ENCODE results near the gene WNT2B. TPM values are rescaled to one million over a fixed set of nuclear protein-coding genes. Genes with fewer than 3 reads are reported as not detected.
"Not testable (repeated sequence)": the region's sequence is repeated elsewhere in the genome, so short reads cannot be mapped to it uniquely, and the experiment has no call there.

WNT2B gene
- polyA plus RNA-seq, 1 experiment = 2.7 TPM

GRCh38 chr1:112472142-112472541 is 36.6 kb upstream of the WNT2B start:
- Histone ChIP-seq H3K27me3 (ENCODE audit: control insufficient read depth, insufficient read depth, low read length) (no peaks in the 10 kb centered on the region), H3K9me3 (ENCODE audit: control insufficient read depth, insufficient read depth, low read length) (peaks cover 8% of the 10 kb centered on the region), H3K4me3 (ENCODE audit: low read depth, low read length) (no peak overlapping the region), H3K27ac (ENCODE audit: low read depth, low read length) (no peak overlapping the region)
- ChIA-PET CTCF (interaction anchor here (1.1 to 2.0 kb wide), 3 partner anchors 30 to 142 kb away, joined by 5 to 18 read pairs (median 5); no protein-coding TSS in a partner anchor), POLR2A (interaction anchor here (0.5 kb wide), 1 partner anchor 67 kb away, joined by 4 read pairs; no protein-coding TSS in a partner anchor)
- TF ChIP-seq CTCF (IDR thresholded peaks at IDR 0.05; ENCODE audit: low read depth, low read length) = no peak
- no peak for DNase-seq (ENCODE audit: low read depth, low spot score)

DNA sequence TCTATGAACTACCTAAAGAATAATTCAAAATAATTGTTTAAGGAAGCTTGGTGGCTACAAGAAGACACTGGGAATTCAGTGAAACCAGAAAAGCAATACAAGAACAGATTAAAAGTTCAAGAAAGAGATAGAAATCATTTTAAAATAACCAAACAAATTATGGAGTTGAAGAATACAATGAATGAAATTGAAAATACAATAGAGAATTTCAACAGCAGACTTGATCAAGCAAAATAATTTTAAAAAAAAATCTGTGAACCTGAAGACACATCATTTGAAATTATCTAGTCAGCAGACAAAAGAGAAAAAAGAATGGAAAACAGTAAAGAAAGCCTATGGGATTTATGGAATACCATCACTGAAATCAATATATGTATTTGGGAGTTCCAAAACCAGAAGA is 31.2 kb upstream of the WNT2B start:
- Histone ChIP-seq H3K27ac (ENCODE audit: low read depth, low read length) (no peak overlapping the region), H3K9me3 (ENCODE audit: control insufficient read depth, insufficient read depth, low read length) (peaks cover 22% of the 10 kb centered on the region), H3K4me3 (ENCODE audit: low read depth, low read length) (no peak overlapping the region), H3K27me3 (ENCODE audit: control insufficient read depth, insufficient read depth, low read length) (no peaks in the 10 kb centered on the region)
- no peak for DNase-seq (ENCODE audit: low read depth, low spot score)
- CTCF ChIA-PET = interaction anchor here (0.6 to 1.0 kb wide), 2 partner anchors 11 to 16 kb away, joined by 4 read pairs; no protein-coding TSS in a partner anchor
- POLR2A ChIA-PET = no interaction called here
- TF ChIP-seq CTCF (IDR thresholded peaks at IDR 0.05; ENCODE audit: low read depth, low read length) = no peak

DNA sequence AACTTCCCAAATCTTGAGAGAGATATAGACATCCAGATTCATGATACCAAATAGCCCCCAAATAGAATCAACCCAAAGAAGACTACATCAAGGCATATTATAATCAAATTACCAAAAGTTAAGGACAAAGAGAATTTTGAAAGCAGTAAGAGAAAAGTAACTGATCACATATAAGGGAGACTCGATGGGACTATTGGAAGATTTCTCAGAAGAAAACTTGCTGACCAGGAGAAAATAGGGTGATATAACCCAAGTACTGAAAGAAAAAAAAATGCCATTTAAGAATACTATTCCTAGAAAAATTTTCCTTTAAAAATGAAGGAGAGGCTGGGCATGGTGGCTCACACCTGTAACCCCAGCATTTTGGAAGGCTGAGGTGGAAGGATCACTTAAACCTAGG is 30.5 kb upstream of the WNT2B start:
- POLR2A ChIA-PET = no interaction called here
- Histone ChIP-seq H3K4me3 (ENCODE audit: low read depth, low read length) (no peak overlapping the region), H3K27me3 (ENCODE audit: control insufficient read depth, insufficient read depth, low read length) (no peaks in the 10 kb centered on the region), H3K27ac (ENCODE audit: low read depth, low read length) (no peak overlapping the region), H3K9me3 (ENCODE audit: control insufficient read depth, insufficient read depth, low read length) (peaks cover 22% of the 10 kb centered on the region)
- CTCF ChIA-PET = interaction anchor here (1.0 kb wide), 1 partner anchor 12 kb away, joined by 4 read pairs; no protein-coding TSS in a partner anchor
- no peak for TF ChIP-seq CTCF (IDR thresholded peaks at IDR 0.05; ENCODE audit: low read depth, low read length)
- DNase-seq (ENCODE audit: low read depth, low spot score) = no peak

DNA sequence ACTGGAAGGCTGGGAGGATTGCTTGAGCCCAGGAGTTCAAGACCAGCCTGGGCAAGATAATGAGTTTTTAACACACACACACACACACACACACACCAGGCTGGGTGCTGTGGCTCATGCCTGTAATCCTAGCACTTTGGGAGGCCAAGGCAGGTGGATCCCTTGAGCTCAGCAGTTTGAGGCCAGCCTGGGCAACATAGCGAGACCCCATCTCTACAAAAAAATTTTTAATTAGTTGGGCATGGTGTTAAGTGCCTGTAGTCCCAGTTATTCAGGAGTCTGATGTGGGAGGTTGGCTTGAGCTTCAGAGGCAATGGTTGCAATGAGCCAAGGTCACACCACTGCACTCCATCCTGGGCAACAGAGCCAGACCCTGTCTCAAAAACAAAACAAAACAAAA is 22.7 kb upstream of the WNT2B start:
- POLR2A ChIA-PET; DNase-seq (ENCODE audit: low read depth, low spot score); H3K9me3 ChIP-seq (ENCODE audit: control insufficient read depth, insufficient read depth, low read length); H3K4me3 ChIP-seq (ENCODE audit: low read depth, low read length); H3K27ac ChIP-seq (ENCODE audit: low read depth, low read length); H3K27me3 ChIP-seq (ENCODE audit: control insufficient read depth, insufficient read depth, low read length): not testable (repeated sequence)
- CTCF ChIA-PET = interaction anchor here (0.9 to 1.1 kb wide), 3 partner anchors 16 to 20 kb away, joined by 3 to 6 read pairs (median 4); no protein-coding TSS in a partner anchor

- ChIA-PET POLR2A (interaction anchor here (0.6 to 0.7 kb wide), 2 partner anchors 25 to 53 kb away, joined by 3 to 8 read pairs; no protein-coding TSS in a partner anchor), CTCF (interaction anchor here (0.6 to 1.5 kb wide), 5 partner anchors 14 to 185 kb away, joined by 3 to 4 read pairs (median 4); no protein-coding TSS in a partner anchor)
- H3K4me3 ChIP-seq (ENCODE audit: low read depth, low read length); H3K9me3 ChIP-seq (ENCODE audit: control insufficient read depth, insufficient read depth, low read length); H3K27me3 ChIP-seq (ENCODE audit: control insufficient read depth, insufficient read depth, low read length); H3K27ac ChIP-seq (ENCODE audit: low read depth, low read length); DNase-seq (ENCODE audit: low read depth, low spot score): not testable (repeated sequence)
Observed at GRCh38 chr1:112487686-112488085, 21.1 kb upstream of the WNT2B start.

- Histone ChIP-seq H3K4me3 (ENCODE audit: low read depth, low read length) (no peak overlapping the region), H3K27me3 (ENCODE audit: control insufficient read depth, insufficient read depth, low read length) (no peaks in the 10 kb centered on the region), H3K9me3 (ENCODE audit: control insufficient read depth, insufficient read depth, low read length) (no peaks in the 10 kb centered on the region), H3K27ac (ENCODE audit: low read depth, low read length) (no peak overlapping the region)
- CTCF ChIA-PET = interaction anchor here (0.6 to 1.5 kb wide), 5 partner anchors 14 to 185 kb away, joined by 3 to 4 read pairs (median 4); no protein-coding TSS in a partner anchor
- POLR2A ChIA-PET = interaction anchor here (0.6 kb wide), 1 partner anchor 25 kb away, joined by 3 read pairs; no protein-coding TSS in a partner anchor
- DNase-seq (ENCODE audit: low read depth, low spot score) = no peak
- no peak for TF ChIP-seq CTCF (IDR thresholded peaks at IDR 0.05; ENCODE audit: low read depth, low read length)
Observed at GRCh38 chr1:112488141-112488540, 20.6 kb upstream of the WNT2B start.
